Measurements from ENCODE around the gene PPP1R14C. TPM values are rescaled to one million over a fixed set of nuclear protein-coding genes. Genes with fewer than 3 reads are reported as not detected.

The PPP1R14C gene
- total RNA-seq, 1 donor from 2014 or later: 36.0 TPM

Other genes with a start within 250 kb of the PPP1R14C start
- 101 TPM for gene RAET1E, start 244.9 kb upstream of the PPP1R14C start, total RNA-seq
- 24.7 TPM for gene RAET1G, start 219.9 kb upstream of the PPP1R14C start, total RNA-seq
- 5.2 TPM for gene ULBP2, start 201.0 kb upstream of the PPP1R14C start, total RNA-seq
- gene ULBP1, start 179.1 kb upstream of the PPP1R14C start, total RNA-seq: 1.2 TPM
- 30.4 TPM for gene RAET1L, start 117.5 kb upstream of the PPP1R14C start, total RNA-seq
- 3.8 TPM for gene ULBP3, start 73.9 kb upstream of the PPP1R14C start, total RNA-seq
- not detected for gene IYD, start 226.0 kb downstream of the PPP1R14C start, total RNA-seq

Measured in esophagus mucosa (tissue), 1 donor.